A673 (cell line): Measurements from ENCODE around the gene LONP1.

Source experiments
- EZH2 ChIP-seq: fragments of 200-600 bp; sonication (generic); IDR thresholded peaks from 2 replicates; pipeline ENCODE4 v1.6.1; 2017; ENCODE audit warnings: borderline replicate concordance, low read depth, mild to moderate bottlenecking, mixed read lengths, antibody characterized with exemption, low read length; ENCODE audit not compliant: poor library complexity, severe bottlenecking
- TF ChIP-seq, protein P1 (sequence below): fragments of 300-800, 200-600 bp; sonication (generic); conservative IDR thresholded peaks from 2 replicates; pipeline ENCODE4 v1.5.1; 2017; ENCODE audit warnings: low read depth, mild to moderate bottlenecking, antibody characterized with exemption, low read length, moderate library complexity, mixed read lengths

DNA sequence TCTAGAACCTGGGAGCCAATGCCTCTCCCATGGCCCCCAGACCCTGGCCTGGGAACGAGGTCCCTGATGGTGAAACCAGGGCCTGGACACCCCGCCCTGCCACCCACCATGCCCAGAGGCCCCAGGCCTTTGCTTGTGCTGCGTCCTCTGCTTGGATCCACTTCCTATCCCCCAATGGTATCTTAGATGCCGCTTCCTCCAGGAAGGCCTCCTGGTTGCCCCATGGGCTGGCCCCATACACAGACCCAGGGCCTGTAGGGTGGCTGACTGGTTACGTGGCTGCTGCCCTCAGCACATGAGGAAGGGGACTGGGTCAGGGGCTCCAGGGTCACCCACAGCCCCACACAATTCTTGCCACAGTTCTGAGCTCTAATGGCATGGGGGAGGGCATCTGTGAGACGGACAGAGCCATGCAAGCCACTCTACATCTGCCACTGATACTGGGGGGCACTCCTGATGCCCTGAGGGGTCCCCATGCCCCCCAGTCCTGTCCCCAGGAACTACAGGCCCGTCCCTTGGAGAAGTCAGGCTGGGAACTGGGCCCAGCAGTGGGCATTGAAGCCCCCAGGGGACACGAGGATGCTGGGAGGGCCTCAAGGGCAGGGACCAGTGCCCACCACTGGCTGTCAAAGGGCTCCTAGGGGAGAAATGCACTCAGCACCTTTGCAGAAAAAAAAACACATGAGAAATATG, 24.8 kb downstream of the LONP1 start:
- TF ChIP-seq, protein P1, sequence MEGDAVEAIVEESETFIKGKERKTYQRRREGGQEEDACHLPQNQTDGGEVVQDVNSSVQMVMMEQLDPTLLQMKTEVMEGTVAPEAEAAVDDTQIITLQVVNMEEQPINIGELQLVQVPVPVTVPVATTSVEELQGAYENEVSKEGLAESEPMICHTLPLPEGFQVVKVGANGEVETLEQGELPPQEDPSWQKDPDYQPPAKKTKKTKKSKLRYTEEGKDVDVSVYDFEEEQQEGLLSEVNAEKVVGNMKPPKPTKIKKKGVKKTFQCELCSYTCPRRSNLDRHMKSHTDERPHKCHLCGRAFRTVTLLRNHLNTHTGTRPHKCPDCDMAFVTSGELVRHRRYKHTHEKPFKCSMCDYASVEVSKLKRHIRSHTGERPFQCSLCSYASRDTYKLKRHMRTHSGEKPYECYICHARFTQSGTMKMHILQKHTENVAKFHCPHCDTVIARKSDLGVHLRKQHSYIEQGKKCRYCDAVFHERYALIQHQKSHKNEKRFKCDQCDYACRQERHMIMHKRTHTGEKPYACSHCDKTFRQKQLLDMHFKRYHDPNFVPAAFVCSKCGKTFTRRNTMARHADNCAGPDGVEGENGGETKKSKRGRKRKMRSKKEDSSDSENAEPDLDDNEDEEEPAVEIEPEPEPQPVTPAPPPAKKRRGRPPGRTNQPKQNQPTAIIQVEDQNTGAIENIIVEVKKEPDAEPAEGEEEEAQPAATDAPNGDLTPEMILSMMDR, result no peak
- TF ChIP-seq EZH2, result no peak
